Skeletal muscle satellite cell (primary cell): ENCODE data around the gene SMTNL1.
A peak's percentile ranks its signal among the peaks of the same experiment; 100 is the strongest.

ENCODE experiments used
- H3K27me3 ChIP-seq: 2 replicates; pipeline ENCODE4 v1.7.0; 2013; ENCODE audit warnings: low read length; ENCODE audit not compliant: control insufficient read depth, insufficient read depth
- H3K36me3 ChIP-seq: 2 replicates; pipeline ENCODE4 v1.7.0; 2013; ENCODE audit warnings: mild to moderate bottlenecking, control low read depth, low read length; ENCODE audit not compliant: insufficient read depth
- H3K4me1 ChIP-seq: 2 replicates; pipeline ENCODE4 v1.7.0; 2013; ENCODE audit warnings: low read length; ENCODE audit not compliant: control insufficient read depth, insufficient read depth
- H3K4me2 ChIP-seq: 2 replicates; pipeline ENCODE4 v1.7.0; 2013; ENCODE audit warnings: mild to moderate bottlenecking, low read length
- H3K4me3 ChIP-seq: 2 replicates; pipeline ENCODE4 v1.7.0; 2013; ENCODE audit warnings: low read length
- H3K9ac ChIP-seq: 2 replicates; pipeline ENCODE4 v1.7.0; 2013; ENCODE audit warnings: mild to moderate bottlenecking, low read depth, low read length, moderate library complexity
- H3K9me3 ChIP-seq: replicated peaks from 2 replicates; pipeline ENCODE4 v1.7.0; 2013; ENCODE audit warnings: mild to moderate bottlenecking, control low read depth, low read length

The SMTNL1 gene

DNA sequence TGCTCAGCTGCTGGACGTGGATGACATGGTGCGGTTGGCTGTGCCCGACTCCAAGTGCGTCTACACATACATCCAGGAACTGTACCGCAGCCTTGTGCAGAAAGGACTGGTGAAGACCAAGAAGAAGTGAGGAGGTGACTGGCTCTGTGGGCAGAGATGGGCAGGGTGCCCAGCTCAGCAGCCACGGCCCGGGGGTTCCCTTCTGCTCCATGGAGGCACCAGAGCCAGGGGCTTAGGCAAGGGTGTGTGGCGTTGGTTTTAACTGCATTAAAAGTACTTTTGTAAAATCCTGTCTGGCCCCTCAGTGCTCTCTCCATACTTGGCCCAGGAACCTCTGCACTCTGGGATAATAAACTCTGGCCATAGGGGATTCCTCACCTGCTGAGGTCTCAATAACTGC lies 12.6 kb downstream of the SMTNL1 start:
- Histone ChIP-seq H3K36me3 (peaks cover 18% of the 10 kb centered on the region), H3K4me1 (no peaks in the 10 kb centered on the region), H3K4me2 (no peak overlapping the region)

GRCh38 chr11:57551941-57552340 lies 14.5 kb downstream of the SMTNL1 start:
- peaks cover 19% of the 10 kb centered on the region for H3K36me3 ChIP-seq
- no peak overlapping the region for H3K4me2 ChIP-seq
- no peaks in the 10 kb centered on the region for H3K4me1 ChIP-seq
- H3K4me3 ChIP-seq, result no peak overlapping the region
- H3K27me3 ChIP-seq, result no peaks in the 10 kb centered on the region
- H3K9ac ChIP-seq, result no peak overlapping the region
- H3K9me3 ChIP-seq, result no peaks in the 10 kb centered on the region

More for the DNA sequence above, 12.6 kb downstream of the SMTNL1 start:
- Histone ChIP-seq H3K4me3 (no peak overlapping the region), H3K9ac (no peak overlapping the region), H3K9me3 (no peaks in the 10 kb centered on the region), H3K27me3 (no peaks in the 10 kb centered on the region)

DNA sequence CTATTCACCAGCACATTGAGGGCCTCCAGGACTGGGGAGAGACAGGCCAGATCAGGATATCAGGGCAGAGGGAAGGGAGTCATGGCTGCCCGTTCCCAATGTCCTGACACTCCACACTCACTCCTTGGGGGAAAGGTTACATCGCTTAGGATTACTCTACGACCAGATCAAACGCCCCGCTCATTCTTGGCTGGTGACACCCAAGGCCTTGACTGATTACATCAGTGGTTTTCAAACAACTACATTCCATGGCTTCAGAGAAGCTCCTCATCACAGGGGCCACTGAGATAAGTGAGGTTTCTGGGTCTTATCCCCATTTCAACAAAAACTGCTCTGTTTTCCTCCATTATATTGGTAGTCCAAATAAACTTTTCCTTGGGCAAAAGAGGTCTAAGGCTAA lies 15.1 kb downstream of the SMTNL1 start:
- no peaks in the 10 kb centered on the region for H3K27me3 ChIP-seq
- no peak overlapping the region for H3K4me3 ChIP-seq
- no peaks in the 10 kb centered on the region for H3K4me1 ChIP-seq
- no peak overlapping the region for H3K4me2 ChIP-seq
- no peak overlapping the region for H3K9ac ChIP-seq
- no peaks in the 10 kb centered on the region for H3K9me3 ChIP-seq
- peaks cover 20% of the 10 kb centered on the region for H3K36me3 ChIP-seq

GRCh38 chr11:57555393-57555792 lies 18.0 kb downstream of the SMTNL1 start:
- H3K9ac ChIP-seq, result no peak overlapping the region
- peaks cover 17% of the 10 kb centered on the region for H3K36me3 ChIP-seq

GRCh38 chr11:57556041-57556440 lies 18.6 kb downstream of the SMTNL1 start:
- H3K36me3 ChIP-seq, result peaks cover 17% of the 10 kb centered on the region
- no peaks in the 10 kb centered on the region for H3K27me3 ChIP-seq
- H3K4me2 ChIP-seq, result no peak overlapping the region
- no peaks in the 10 kb centered on the region for H3K9me3 ChIP-seq
- no peak overlapping the region for H3K9ac ChIP-seq
- H3K4me3 ChIP-seq, result no peak overlapping the region
- no peaks in the 10 kb centered on the region for H3K4me1 ChIP-seq

More at GRCh38 chr11:57555393-57555792, 18.0 kb downstream of the SMTNL1 start:
- Histone ChIP-seq H3K27me3 (no peaks in the 10 kb centered on the region), H3K4me1 (no peaks in the 10 kb centered on the region), H3K4me2 (no peak overlapping the region), H3K4me3 (no peak overlapping the region), H3K9me3 (no peaks in the 10 kb centered on the region)

DNA sequence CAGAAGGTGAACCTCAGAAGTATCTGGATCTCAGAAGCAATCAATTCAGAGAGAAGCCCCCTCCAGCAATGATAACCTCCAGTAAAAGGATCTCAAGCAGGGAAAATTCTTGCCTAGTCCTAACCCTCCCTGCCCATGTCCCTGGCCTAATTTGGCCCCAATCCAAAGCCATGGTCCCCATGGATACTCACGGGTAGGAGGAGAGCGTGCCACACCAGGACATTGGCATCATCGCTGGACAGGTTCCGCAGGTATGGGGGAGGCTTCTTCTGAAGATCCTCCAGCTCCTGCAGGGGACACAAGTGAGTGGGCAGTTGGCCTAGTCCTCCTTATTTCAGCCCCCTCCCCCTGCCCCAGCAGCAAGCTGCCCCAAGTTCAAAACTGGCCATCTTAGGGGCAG lies 22.8 kb downstream of the SMTNL1 start:
- peaks cover 3% of the 10 kb centered on the region for H3K36me3 ChIP-seq
- no peaks in the 10 kb centered on the region for H3K27me3 ChIP-seq
- no peaks in the 10 kb centered on the region for H3K4me1 ChIP-seq

GRCh38 chr11:57562596-57562995 lies 25.2 kb downstream of the SMTNL1 start:
- Histone ChIP-seq H3K4me3 (no peak overlapping the region), H3K9me3 (no peaks in the 10 kb centered on the region), H3K27me3 (no peaks in the 10 kb centered on the region), H3K4me1 (peaks cover 5% of the 10 kb centered on the region), H3K9ac (no peak overlapping the region), H3K4me2 (no peak overlapping the region), H3K36me3 (peaks cover under 1% of the 10 kb centered on the region)

More for the DNA sequence above, 22.8 kb downstream of the SMTNL1 start:
- no peaks in the 10 kb centered on the region for H3K9me3 ChIP-seq
- H3K9ac ChIP-seq, result no peak overlapping the region
- no peak overlapping the region for H3K4me2 ChIP-seq
- H3K4me3 ChIP-seq, result no peak overlapping the region

- H3K27me3 ChIP-seq, result no peaks in the 10 kb centered on the region
- no peaks in the 10 kb centered on the region for H3K36me3 ChIP-seq
- H3K9me3 ChIP-seq, result no peaks in the 10 kb centered on the region
- peak overlapping the region; percentile 99 for H3K4me2 ChIP-seq
- peak overlapping the region; percentile 95 for H3K4me3 ChIP-seq
- H3K4me1 ChIP-seq, result peaks cover 21% of the 10 kb centered on the region
- H3K9ac ChIP-seq, result peak overlapping the region; percentile 85
Observed at GRCh38 chr11:57566005-57566904, 28.9 kb downstream of the SMTNL1 start.

DNA sequence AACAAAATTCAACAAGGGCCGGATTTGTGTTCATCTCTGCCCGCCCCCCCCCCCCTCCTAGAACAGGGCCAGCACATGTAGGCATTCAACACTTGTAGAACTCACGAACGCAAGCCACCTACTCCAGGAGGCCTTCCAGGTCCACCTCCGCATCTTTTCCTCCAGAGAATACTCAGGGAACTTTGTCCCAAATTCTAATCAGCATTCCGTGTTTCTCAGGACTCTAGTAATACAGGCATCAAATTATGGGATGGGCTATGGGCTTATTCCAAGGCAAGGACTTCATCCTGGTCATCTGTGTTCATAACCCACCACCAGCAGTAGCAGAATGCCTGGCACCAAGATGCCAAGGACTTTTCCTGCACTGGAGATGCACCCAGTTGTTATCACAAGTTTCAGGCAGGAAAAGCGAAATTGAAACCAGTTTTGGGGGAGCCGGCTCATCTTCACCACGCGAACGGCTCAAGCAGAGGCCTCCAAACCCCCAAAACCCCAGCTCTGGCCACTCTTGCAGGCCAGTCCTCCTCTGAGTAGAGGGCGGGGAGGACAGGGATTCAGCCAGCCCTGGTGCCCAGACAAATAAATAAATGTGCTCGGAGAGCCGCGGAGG lies 29.6 kb downstream of the SMTNL1 start:
- H3K4me1 ChIP-seq, result peaks cover 21% of the 10 kb centered on the region
- H3K9ac ChIP-seq, result peak overlapping the region; percentile 85
- no peaks in the 10 kb centered on the region for H3K27me3 ChIP-seq
- H3K4me2 ChIP-seq, result peak overlapping the region; percentile 99
- no peaks in the 10 kb centered on the region for H3K36me3 ChIP-seq
- no peaks in the 10 kb centered on the region for H3K9me3 ChIP-seq
- peak overlapping the region; percentile 95 for H3K4me3 ChIP-seq

DNA sequence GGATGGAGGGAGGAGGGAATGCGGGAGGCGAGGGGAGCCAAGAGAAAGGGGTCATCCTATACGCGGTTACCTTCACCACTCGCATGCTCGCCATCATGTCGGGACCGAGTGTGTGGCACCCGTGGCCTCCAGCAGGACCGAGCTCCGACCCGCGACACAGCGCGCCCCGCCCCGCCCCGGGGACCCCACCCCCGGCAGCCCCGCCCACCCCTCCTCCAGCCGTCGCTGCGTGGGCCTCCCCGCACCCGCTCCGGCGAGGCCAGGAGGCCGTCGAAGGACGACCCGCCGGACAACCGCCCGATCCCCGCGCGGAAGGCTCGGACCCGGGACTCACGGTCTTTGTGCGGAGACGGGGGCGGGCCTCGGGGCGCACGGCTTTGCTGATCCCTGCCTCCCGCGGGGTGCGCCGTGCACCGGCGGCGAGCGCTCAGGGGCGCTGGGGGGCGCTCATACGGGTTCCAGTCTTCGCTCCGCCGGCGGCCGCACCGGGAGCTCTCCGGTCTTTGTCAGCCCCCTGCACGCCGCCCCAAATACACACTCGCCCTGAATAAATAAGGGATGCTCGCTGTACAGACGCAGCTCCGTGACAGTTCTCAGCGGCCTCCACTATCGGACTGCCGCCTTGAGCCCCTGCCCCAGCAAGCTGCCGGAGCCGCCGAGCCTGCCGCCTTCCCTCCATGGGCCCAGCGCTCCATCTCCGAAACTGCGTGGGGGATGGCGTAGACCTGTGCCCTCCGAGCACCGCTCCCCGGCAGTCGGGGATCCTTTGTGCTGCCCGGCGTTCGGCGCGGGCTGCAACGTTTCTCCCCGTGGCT lies 30.3 kb downstream of the SMTNL1 start, which contains the start of gene UBE2L6:
Gene UBE2L6 (minus strand): TSS at position 158 of the 815 bp plus-strand sequence. CDS start 61 bp downstream, at position 97.
- H3K4me3 ChIP-seq, result peak within 1 kb of the TSS; percentile 95
- no peaks in the 10 kb centered on the region for H3K27me3 ChIP-seq
- peaks cover 21% of the 10 kb centered on the region for H3K4me1 ChIP-seq
- H3K9me3 ChIP-seq, result no peaks in the 10 kb centered on the region
- H3K4me2 ChIP-seq, result peak within 1 kb of the TSS; percentile 99
- H3K9ac ChIP-seq, result peak within 1 kb of the TSS; percentile 85
- no peaks in the 10 kb centered on the region for H3K36me3 ChIP-seq

GRCh38 chr11:57568330-57568766 lies 31.0 kb downstream of the SMTNL1 start:
- peak overlapping the region; percentile 95 for H3K4me3 ChIP-seq
- peaks cover 21% of the 10 kb centered on the region for H3K4me1 ChIP-seq
- peak overlapping the region; percentile 99 for H3K4me2 ChIP-seq
- H3K36me3 ChIP-seq, result no peaks in the 10 kb centered on the region
- no peaks in the 10 kb centered on the region for H3K9me3 ChIP-seq
- H3K9ac ChIP-seq, result peak overlapping the region; percentile 85
- no peaks in the 10 kb centered on the region for H3K27me3 ChIP-seq
